Neuron (in vitro differentiated cells): ENCODE data around the gene EIF2B4.

ENCODE experiments used
- H2AFZ ChIP-seq: one replicate; pipeline ENCODE4 v1.6.1; 2013; ENCODE audit warnings: low read depth, mild to moderate bottlenecking, inconsistent platforms, low read length, moderate library complexity
- H3K27me3 ChIP-seq: one replicate; pipeline ENCODE4 v1.6.1; 2013; ENCODE audit warnings: low read length; ENCODE audit not compliant: insufficient read depth
- H3K36me3 ChIP-seq: one replicate; pipeline ENCODE4 v1.6.1; 2013; ENCODE audit warnings: low read length; ENCODE audit not compliant: insufficient read depth
- H3K4me1 ChIP-seq: one replicate; pipeline ENCODE4 v1.6.1; 2013; ENCODE audit warnings: low read length; ENCODE audit not compliant: insufficient read depth
- H3K4me3 ChIP-seq: 2 replicates; pipeline ENCODE4 v1.5.1; 2013; ENCODE audit warnings: mild to moderate bottlenecking, low read length, moderate library complexity
- H3K9me3 ChIP-seq: one replicate; pipeline ENCODE4 v1.6.1; 2013; ENCODE audit warnings: low read length

The EIF2B4 gene

GRCh38 chr2:27314709-27315108, 55.4 kb downstream of the EIF2B4 start:
- no peaks in the 10 kb centered on the region for H3K4me1 ChIP-seq
- H2AFZ ChIP-seq, result no peak overlapping the region
- no peak overlapping the region for H3K4me3 ChIP-seq
- H3K9me3 ChIP-seq, result no peaks in the 10 kb centered on the region
- no peaks in the 10 kb centered on the region for H3K27me3 ChIP-seq
- H3K36me3 ChIP-seq, result peaks cover 25% of the 10 kb centered on the region
